ENCODE results near the gene MXD4. TPM values are rescaled to one million over a fixed set of nuclear protein-coding genes. Genes with fewer than 3 reads are reported as not detected.

The MXD4 gene
- total RNA-seq, 2 donors from 2014 or later = 36.7 to 43.3 TPM

- peaks cover 6% of the 10 kb centered on the region for H3K36me3 ChIP-seq
- peaks cover 10% of the 10 kb centered on the region for H3K4me1 ChIP-seq
- no peak for TF ChIP-seq CTCF (IDR thresholded peaks at IDR 0.05)
- H3K27ac ChIP-seq = no peak overlapping the region
- no peaks in the 10 kb centered on the region for H3K9me3 ChIP-seq
- H3K27me3 ChIP-seq = no peaks in the 10 kb centered on the region
- DNase-seq = no peak
- peak overlapping the region in 1 of 2 donors; percentile 37 for H3K9ac ChIP-seq (ENCODE audit: low read depth in 2 of 2, low read length in 2 of 2)
- intact Hi-C loops (cut with DNase I) = no loop called here
- H3K4me3 ChIP-seq = no peak overlapping the region
Measured at GRCh38 chr4:2245057-2245786, 16.7 kb downstream of the MXD4 start.

DNA sequence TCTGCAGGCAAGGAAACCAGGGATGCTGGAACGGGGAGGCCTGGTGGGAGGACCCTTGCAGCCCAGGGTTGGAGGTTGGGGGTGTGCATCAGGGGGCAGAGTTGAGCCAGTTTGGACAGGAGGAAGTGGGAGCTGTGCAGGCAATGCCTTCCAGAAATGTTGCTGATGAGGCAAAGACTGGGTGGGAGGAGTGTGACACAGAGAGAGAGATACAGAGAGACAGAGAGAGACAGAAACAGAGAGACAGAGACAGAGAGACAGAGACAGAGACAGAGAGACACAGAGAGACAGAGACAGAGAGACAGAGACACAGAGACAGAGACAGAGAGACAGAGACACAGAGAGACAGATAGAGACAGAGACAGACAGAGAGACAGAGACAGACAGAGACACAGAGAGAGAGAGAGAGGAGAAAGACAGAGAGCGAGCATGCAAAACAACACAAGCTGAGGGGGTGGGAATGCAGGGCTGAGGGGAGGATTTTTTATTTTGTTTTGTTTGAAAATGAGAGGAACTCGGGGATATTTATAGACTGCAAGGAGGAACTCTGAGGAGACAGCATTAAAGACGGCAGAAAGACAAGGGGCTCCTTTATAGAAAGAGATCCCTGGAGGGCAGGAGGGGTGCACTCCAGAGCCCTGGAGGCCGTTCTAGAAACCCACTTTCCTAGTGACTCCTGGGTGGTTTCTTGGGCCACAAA, 18.1 kb downstream of the MXD4 start:
- intact Hi-C loops (cut with DNase I) = no loop called here
- Histone ChIP-seq H3K36me3 (no peaks in the 10 kb centered on the region), H3K27ac (peak overlapping the region; percentile 36), H3K4me1 (peaks cover 17% of the 10 kb centered on the region), H3K9me3 (no peaks in the 10 kb centered on the region), H3K9ac (ENCODE audit: low read depth in 2 of 2, low read length in 2 of 2) (peak overlapping the region in 1 of 2 donors; percentile 14), H3K4me3 (no peak overlapping the region), H3K27me3 (no peaks in the 10 kb centered on the region)
- no peak for TF ChIP-seq CTCF (IDR thresholded peaks at IDR 0.05)
- peak; percentile 53 for DNase-seq

DNA sequence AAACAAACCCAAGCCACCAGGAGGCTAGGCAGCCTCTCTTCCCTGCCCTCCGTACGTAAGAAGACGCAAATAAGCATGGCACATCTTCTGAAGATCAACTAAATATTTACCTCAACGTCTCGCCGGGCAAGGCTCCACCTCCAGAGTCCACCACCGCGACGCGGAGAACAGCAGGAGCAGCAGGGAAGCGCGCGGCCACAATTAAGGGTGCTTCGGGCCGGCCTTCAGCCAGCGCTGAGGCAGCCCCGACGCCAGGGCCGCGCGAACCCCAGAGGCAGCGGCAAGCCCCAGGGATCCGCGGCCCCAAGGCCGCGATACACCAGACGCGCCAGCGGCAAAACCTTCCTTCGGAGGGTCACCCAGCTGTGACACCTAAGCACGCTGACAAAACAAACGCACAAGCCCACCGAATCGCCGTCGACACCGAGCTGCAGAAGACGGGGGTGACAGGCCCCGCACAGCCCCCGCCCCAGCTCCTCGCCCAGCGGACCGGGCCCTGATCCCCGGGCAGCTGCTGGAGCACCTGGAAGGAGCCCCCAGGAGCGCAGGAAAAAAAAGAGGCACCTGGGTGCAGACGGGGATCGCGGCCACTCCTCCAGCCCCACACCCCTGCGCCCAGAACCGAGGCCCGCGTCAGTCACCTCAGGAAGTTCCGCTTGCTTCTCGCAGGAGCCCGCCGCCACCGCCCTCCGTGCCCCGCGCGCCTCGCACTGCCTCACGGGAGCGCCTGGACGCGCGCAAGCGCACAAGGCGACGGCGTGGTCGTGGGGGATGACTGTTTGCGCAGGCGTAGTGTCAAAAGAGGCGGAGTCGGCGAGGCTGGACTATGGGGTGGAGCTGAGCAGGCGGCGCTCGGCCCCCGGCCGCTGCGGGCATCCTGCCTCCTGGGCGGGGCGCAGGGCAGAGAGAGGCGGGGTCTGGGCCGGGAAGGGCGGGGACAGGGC, 20.2 kb downstream of the MXD4 start, which contains the start of the genes HAUS3 and POLN:
Gene HAUS3, minus strand, starts transcription at position 712 of the 944 bp plus-strand sequence. CDS start 1,175 bp downstream, outside the sequence.
Gene POLN, minus strand, starts transcription at position 712 of the 944 bp plus-strand sequence. CDS start 12,890 bp downstream, outside the sequence.
- Histone ChIP-seq H3K27me3 (no peaks in the 10 kb centered on the region), H3K4me1 (peaks cover 17% of the 10 kb centered on the region), H3K27ac (peak within 1 kb of the TSS; percentile 60), H3K4me3 (peak within 1 kb of the TSS; percentile 56), H3K9me3 (no peaks in the 10 kb centered on the region), H3K9ac (ENCODE audit: low read depth in 2 of 2, low read length in 2 of 2) (peak within 1 kb of the TSS; percentile 82), H3K36me3 (no peaks in the 10 kb centered on the region)
- intact Hi-C loops (cut with DNase I) = no loop called here
- no peak for TF ChIP-seq CTCF (IDR thresholded peaks at IDR 0.05)
- peak; percentile 99 for DNase-seq

- Histone ChIP-seq H3K36me3 (no peaks in the 10 kb centered on the region), H3K9ac (ENCODE audit: low read depth in 2 of 2, low read length in 2 of 2) (peak overlapping the region; percentile 82), H3K27me3 (no peaks in the 10 kb centered on the region), H3K27ac (peak overlapping the region; percentile 60), H3K4me1 (peaks cover 17% of the 10 kb centered on the region), H3K9me3 (no peaks in the 10 kb centered on the region), H3K4me3 (peak overlapping the region; percentile 56)
- intact Hi-C loops (cut with DNase I) = no loop called here
- DNase-seq = no peak
- TF ChIP-seq CTCF (IDR thresholded peaks at IDR 0.05) = no peak
Measured at GRCh38 chr4:2241003-2241402, 20.9 kb downstream of the MXD4 start.

Measured in colonic mucosa (tissue), 4 donors.